ES-I3 (cell line): ENCODE data around the gene DRG1.
"Not testable (repeated sequence)": the region's sequence is repeated elsewhere in the genome, so short reads cannot be mapped to it uniquely, and the experiment has no call there.

Experiments
- H3K36me3 ChIP-seq: 2 replicates; pipeline ENCODE4 v1.6.1; 2013; ENCODE audit warnings: mild to moderate bottlenecking, low read length, control low read depth, moderate library complexity; ENCODE audit not compliant: insufficient read depth
- H3K4me1 ChIP-seq: 2 replicates; pipeline ENCODE4 v1.6.1; 2013; ENCODE audit warnings: mild to moderate bottlenecking, control low read depth, low read length; ENCODE audit not compliant: insufficient read depth
- H3K9ac ChIP-seq: 2 replicates; pipeline ENCODE4 v1.6.1; 2013; ENCODE audit warnings: low read depth, mild to moderate bottlenecking, low read length, moderate library complexity
- H3K9me3 ChIP-seq: 2 replicates; pipeline ENCODE4 v1.6.1; 2013; ENCODE audit warnings: mild to moderate bottlenecking, low read length, moderate library complexity; ENCODE audit not compliant: control insufficient read depth, insufficient read depth

The DRG1 gene, protein sequence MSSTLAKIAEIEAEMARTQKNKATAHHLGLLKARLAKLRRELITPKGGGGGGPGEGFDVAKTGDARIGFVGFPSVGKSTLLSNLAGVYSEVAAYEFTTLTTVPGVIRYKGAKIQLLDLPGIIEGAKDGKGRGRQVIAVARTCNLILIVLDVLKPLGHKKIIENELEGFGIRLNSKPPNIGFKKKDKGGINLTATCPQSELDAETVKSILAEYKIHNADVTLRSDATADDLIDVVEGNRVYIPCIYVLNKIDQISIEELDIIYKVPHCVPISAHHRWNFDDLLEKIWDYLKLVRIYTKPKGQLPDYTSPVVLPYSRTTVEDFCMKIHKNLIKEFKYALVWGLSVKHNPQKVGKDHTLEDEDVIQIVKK

DNA sequence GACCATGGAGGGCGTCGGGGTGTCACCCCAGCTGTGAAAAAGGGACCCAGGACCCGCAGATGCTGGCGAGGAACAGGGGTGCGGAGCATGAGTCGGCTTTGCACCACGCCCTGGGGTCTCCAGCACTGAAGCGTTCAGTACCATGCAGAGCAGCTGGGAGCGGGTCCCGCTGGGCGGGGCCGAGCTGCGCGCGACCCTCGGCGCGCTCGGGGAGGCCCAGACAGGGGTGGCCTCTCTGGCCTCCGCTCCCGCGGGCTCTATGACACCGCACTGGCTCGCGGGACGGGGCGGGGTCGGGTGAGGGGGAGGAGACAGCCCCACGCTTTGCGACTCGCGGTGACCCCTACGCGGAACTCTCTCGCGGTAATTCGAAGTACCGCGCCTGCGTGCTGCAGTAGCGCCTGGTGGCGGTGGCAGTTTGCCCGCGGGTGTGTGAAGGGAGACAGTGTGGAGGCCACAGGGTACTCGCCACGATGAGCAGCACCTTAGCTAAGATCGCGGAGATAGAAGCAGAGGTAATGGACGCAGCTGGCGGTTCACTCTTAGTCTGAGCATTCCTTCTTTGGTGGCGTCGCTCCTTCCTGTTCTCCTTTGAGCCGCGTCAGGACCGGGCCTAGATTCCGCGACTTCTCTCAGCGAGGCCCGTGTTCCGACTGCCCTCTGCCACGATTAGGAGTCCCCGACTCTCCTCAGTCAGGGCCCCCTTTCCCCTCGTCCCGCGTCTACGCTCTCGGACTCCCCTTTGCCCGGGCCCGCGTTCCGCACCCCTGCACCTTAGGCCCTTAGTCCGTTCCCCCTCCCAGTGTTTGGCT lies at the start of gene DRG1:
Gene DRG1, plus strand, starts transcription at position 394 of the 812 bp plus-strand sequence. Its CDS starts 80 bp downstream, at position 474.
- peak within 1 kb of the TSS; percentile 83 for H3K9ac ChIP-seq
- H3K4me1 ChIP-seq = no peaks in the 10 kb centered on the region
- peaks cover 6% of the 10 kb centered on the region for H3K36me3 ChIP-seq
- H3K9me3 ChIP-seq = no peaks in the 10 kb centered on the region

DNA sequence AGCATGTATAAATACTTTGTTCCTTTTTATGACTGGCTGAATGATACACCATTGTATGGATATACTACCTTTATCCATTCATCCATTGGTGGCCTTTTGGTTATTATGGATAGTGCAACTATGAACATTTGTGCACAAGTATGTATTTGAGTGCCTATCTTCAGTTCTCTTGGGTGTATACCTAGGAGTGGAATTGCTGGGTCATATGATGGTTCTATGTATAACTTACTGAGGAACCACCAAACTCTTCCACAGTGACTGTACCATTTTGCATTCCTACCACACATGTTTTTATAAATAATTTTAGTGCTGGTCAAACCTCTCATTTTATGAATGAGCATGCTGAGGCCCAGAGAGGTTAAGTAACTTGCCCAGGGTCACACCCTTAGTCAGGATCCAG lies 49.4 kb upstream of the DRG1 start:
- Histone ChIP-seq H3K9me3 (no peaks in the 10 kb centered on the region), H3K4me1 (no peaks in the 10 kb centered on the region), H3K9ac (no peak overlapping the region), H3K36me3 (no peaks in the 10 kb centered on the region)

DNA sequence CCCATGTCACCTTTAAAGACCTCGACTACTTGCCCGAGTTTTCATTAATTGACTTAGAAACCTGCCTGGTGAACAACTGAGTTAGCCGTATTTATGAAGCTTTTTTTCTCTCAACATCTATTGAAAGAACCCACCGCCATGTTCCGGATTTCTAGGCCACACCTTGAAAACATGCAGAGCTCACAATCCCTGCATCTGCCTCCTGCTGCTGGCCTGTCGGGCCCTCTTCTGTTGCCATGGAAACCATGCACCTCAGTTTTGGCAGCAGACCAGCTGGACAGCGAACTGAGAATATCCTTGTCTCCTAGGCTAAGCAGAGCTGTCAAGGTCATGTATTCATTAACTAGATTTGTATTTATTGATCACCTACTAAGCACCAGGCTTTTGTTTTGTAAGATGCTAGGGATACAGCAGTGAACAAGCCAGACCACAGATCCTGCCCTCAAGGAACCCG lies 49.0 kb upstream of the DRG1 start:
- Histone ChIP-seq H3K4me1 (no peaks in the 10 kb centered on the region), H3K9me3 (no peaks in the 10 kb centered on the region), H3K36me3 (no peaks in the 10 kb centered on the region), H3K9ac (no peak overlapping the region)

DNA sequence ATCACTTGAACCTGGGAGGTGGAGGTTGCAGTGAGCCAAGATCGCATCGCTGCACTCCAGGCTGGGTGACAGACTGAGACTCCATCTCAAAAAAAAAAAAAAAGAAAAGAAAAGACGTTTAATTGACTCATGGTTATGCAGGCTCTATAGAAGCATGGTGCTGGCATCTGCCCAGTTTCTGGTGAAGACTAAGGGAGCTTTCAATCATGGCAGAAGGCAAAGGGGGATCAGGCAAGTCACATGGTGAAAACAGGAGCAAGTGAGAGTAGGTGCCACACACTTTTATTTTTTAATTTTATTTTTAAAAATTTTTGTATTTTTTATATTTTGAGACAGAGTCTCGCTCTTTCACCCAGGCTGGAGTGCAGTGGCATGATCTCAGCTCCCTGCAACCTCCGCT lies 44.9 kb upstream of the DRG1 start:
- Histone ChIP-seq H3K36me3 (no peaks in the 10 kb centered on the region), H3K9me3 (no peaks in the 10 kb centered on the region), H3K9ac (no peak overlapping the region), H3K4me1 (no peaks in the 10 kb centered on the region)

DNA sequence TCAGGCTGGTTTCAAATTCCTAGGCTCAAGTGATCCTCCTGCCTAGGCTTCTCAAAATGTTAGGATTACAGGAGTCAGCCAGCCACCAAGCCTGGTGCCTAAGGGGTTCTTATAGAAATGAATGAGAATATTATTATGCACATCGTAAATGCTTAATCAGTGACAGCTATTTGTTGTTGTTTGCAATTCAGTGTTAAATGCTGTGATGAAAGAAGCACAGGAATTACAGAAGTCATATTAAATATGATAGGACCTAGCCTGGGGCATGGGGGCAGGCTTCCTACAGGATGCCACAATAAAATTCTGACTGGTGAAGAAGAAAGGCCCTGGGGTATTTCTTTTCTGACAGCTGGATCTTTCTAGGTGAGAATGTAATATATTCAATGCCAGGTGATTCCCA lies 39.4 kb upstream of the DRG1 start:
- Histone ChIP-seq H3K9me3 (no peaks in the 10 kb centered on the region), H3K36me3 (no peaks in the 10 kb centered on the region), H3K4me1 (no peaks in the 10 kb centered on the region; the same call in 1 of the 2 replicates), H3K9ac (no peak overlapping the region)

DNA sequence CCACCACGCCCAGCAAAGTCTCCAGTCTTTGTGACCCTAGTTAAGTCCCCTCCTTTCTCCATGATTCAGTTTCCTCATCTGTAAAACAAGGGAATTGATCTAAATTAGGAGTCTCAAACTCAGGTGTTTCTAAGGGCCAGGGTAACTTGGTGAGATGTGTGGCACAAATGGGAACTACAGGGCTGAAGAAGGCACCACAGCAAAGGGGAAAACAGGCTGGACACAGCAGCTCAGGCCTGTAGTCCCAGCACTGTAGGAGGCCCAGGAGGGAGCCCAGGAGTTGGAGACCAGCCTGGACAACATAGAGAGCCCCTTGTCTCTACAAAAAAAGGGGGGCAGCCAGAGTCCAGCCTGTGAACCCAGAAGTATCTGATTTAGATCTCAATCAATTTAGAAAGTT lies 37.7 kb upstream of the DRG1 start:
- Histone ChIP-seq H3K9ac (no peak overlapping the region), H3K4me1 (no peaks in the 10 kb centered on the region; the same call in 1 of the 2 replicates), H3K36me3 (no peaks in the 10 kb centered on the region), H3K9me3 (no peaks in the 10 kb centered on the region)

DNA sequence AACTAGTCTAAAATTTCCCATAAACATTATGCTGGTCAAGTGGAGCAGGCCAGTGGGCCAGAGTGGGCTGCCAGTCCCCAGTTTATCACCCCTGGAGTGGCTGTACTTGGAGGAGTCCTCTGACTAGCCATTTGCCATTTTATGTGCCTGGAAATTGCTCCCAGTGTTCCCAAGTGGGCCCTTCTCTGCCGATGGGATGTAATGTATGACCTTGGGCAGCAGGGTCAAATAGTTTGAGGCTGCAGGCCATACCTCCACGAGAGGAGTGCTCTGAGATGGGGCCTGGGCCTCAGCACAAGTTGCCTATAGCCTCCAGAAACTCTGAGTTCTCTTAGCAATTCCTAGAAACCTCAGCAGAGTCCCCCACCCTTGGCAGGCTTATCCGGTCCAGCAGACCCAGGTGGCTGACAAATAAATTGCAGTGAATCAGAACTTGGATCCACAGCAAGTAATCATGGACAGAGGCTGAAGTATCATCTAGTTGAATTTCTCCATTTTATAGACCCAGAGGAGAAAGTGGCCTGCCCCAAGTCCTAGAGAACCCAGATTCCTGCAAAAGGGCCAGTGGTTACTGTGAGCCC lies 35.4 kb upstream of the DRG1 start:
- Histone ChIP-seq H3K4me1 (no peaks in the 10 kb centered on the region; the same call in 1 of the 2 replicates), H3K9ac (no peak overlapping the region), H3K36me3 (no peaks in the 10 kb centered on the region), H3K9me3 (no peaks in the 10 kb centered on the region)

DNA sequence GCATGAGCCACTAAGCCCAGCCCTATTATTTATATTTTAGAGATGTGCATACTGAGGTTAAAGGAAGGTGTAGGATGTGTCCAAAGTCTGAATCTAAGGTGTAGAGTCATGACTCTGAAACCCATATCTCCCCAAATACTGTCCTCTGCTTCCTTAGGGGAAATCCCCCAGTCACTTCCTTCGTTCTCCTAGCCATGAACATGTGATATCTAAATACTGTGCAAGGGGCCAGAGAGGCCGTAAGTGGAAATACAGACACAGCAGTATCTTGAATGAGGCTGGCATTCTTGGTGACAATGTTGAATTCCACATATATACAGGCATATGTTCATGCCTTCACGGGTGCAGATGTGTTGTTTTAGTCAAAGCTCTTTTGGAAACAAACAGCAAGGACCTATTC lies 32.0 kb upstream of the DRG1 start:
- Histone ChIP-seq H3K9ac (no peak overlapping the region), H3K4me1 (no peaks in the 10 kb centered on the region; the same call in 1 of the 2 replicates), H3K9me3 (no peaks in the 10 kb centered on the region), H3K36me3 (no peaks in the 10 kb centered on the region)

DNA sequence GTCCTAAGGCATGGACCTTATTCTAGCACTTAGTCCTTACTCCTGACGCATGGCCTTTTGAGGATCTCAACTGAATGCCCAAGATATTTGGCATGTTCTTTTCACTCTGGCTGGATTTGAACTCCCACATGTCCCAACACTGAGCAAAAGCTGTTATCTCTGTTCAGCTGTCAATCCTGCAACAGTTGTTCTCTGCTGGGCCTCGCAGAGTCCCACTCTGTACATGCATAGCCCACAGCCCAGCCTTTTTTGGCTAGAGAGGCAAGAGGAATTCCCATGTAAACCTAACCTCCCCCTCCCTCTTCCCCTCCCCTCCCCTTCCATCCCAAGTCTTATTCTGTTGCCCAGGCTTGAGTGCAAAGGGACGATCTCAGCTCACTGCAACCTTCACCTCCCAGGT lies 21.8 kb upstream of the DRG1 start:
- H3K36me3 ChIP-seq = no peaks in the 10 kb centered on the region
- H3K9me3 ChIP-seq = no peaks in the 10 kb centered on the region

DNA sequence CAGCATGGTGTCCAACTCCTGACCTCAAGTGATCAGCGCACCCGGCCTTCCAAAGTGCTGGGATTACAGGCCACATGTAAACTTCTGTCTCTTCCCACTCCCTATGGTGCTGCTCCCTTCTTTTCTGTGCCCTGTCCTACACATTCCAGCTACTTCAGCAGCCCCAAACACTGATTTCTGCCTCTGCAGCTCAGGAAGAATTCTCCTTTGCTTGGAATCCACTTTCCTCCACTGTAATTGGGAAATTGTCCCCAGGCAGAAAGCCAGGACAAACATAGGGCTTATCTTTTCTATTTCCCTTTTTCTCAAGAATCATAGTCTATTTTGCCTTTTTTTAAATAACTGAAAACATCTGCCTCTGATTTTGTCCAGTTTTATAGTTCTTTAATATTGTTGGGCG lies 21.3 kb upstream of the DRG1 start:
- H3K9ac ChIP-seq = no peak overlapping the region
- no peaks in the 10 kb centered on the region for H3K36me3 ChIP-seq
- H3K9me3 ChIP-seq = no peaks in the 10 kb centered on the region
- H3K4me1 ChIP-seq = peaks cover 6% of the 10 kb centered on the region; the same call in 1 of the 2 replicates

More for the DNA sequence above, 21.8 kb upstream of the DRG1 start:
- H3K4me1 ChIP-seq = peaks cover 6% of the 10 kb centered on the region; the same call in 1 of the 2 replicates
- H3K9ac ChIP-seq = no peak overlapping the region

DNA sequence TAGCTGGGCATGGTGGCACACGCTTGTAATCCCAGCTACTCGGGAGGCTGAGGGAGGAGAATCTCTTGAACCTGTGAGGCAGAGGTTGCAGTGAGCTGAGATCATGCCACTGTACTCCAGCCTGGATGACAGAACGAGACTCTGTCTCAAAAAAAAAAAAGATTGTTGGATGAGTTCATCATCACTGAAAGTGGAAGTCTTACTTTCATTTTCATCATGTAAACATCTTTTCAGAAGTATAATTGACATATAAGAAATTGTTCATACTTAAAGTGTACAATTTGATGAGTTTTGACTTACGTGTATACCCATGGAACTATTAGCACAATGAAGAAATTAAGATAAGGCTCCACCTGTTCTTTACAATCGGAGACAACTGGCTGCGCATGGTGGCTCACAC lies 20.8 kb upstream of the DRG1 start:
- H3K36me3 ChIP-seq, H3K9me3 ChIP-seq, H3K9ac ChIP-seq, H3K4me1 ChIP-seq: not testable (repeated sequence)

DNA sequence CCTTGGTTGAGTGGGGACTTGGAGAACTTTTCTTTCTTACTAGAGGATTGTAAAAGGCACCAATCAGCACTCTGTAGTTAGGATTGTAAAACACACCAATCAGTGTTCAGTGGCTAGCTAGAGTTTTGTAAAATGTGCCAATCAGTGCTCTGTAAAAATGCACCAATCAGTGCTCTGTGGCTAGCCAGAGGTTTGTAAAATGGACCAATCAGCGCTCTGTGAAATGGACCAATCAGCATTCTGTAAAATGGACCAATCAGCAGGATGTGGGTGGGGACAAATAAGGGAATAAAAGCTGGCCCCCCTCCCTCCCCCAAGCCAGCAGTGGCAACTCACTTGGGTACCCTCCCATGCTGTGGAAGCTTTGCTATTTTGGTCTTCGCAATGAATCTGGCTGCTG lies 5.5 kb upstream of the DRG1 start:
- Histone ChIP-seq H3K9me3 (no peaks in the 10 kb centered on the region), H3K9ac (no peak overlapping the region), H3K36me3 (no peaks in the 10 kb centered on the region), H3K4me1 (no peaks in the 10 kb centered on the region)

DNA sequence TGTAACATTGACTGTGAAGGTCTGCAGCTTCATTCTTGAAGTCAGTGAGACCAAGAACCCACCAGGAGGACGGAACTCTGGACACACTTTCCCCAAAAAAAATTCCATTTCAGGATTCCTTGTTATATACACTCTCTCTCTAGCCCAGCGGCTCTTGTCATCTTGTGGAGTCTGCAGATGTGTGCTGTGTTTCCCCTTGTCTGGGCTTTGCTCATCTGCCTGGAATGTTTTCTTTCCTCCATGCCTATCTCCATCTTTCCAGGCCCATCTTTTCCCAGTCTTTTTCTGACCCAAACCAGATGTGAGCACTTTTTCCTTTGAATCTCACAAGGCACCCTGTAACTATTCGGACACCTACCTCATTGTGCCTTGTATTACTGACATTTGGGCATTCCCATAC lies 5.1 kb upstream of the DRG1 start:
- Histone ChIP-seq H3K9ac (no peak overlapping the region), H3K9me3 (no peaks in the 10 kb centered on the region), H3K36me3 (no peaks in the 10 kb centered on the region), H3K4me1 (no peaks in the 10 kb centered on the region)

DNA sequence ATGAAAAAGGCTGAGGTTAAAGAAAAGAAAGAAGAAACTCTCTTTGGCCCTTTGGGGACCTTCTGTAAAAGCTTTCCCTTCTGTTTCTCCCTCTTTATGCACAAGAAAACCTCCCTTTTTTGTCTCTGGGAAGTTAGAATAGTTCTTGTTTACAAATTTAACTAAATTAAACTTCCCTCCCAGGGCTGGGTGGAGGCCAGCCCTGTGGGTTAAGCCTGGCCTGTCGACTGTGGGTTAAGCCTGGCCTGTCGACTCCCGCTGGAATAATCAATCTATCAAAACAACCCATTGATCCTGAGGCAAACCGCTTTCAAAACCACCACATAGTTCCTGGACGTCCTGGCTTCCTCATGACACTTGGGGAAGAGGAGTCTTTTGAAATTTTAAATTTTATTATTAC lies 1.2 kb upstream of the DRG1 start:
- H3K4me1 ChIP-seq = no peaks in the 10 kb centered on the region
- H3K9ac ChIP-seq = no peak overlapping the region
- H3K36me3 ChIP-seq = peaks cover 6% of the 10 kb centered on the region
- H3K9me3 ChIP-seq = no peaks in the 10 kb centered on the region
